ENCODE results near the gene TRAF3IP3.

DNA sequence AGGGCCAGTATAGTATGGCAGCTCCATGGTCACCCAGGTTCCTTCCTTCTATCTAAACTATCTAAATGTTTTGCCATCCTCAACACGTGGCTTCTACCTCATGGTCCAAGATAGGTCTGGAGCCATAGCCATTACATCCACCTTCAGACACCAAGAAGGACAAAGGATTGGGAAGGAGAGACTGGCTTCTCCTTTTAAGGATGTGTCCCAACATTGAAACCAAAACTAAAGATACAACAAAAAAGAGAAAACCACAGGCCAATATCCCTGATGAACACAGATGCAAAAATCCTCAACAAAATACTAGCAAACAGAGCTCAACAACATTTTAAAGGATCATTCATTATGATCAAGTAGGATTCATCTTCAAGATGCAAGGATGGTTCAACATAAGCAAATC lies 26.4 kb upstream of the TRAF3IP3 start:
- TF ChIP-seq, protein P1, sequence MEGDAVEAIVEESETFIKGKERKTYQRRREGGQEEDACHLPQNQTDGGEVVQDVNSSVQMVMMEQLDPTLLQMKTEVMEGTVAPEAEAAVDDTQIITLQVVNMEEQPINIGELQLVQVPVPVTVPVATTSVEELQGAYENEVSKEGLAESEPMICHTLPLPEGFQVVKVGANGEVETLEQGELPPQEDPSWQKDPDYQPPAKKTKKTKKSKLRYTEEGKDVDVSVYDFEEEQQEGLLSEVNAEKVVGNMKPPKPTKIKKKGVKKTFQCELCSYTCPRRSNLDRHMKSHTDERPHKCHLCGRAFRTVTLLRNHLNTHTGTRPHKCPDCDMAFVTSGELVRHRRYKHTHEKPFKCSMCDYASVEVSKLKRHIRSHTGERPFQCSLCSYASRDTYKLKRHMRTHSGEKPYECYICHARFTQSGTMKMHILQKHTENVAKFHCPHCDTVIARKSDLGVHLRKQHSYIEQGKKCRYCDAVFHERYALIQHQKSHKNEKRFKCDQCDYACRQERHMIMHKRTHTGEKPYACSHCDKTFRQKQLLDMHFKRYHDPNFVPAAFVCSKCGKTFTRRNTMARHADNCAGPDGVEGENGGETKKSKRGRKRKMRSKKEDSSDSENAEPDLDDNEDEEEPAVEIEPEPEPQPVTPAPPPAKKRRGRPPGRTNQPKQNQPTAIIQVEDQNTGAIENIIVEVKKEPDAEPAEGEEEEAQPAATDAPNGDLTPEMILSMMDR (IDR thresholded peaks at IDR 0.05): no peak
- TF ChIP-seq POLR2AphosphoS5 (IDR thresholded peaks at IDR 0.05): no peak
